HG03575 (cell line): ENCODE results near the gene DRAM2.
A peak's percentile ranks its signal among the peaks of the same experiment; 100 is the strongest.

Experiments
- ATAC-seq: cut with Tn5 transposase; IDR thresholded peaks from one replicate; pipeline ENCODE4 v1.9.1; 2021; ENCODE audit not compliant: unreplicated experiment, insufficient number of reproducible peaks, low FRiP score; ENCODE audit errors: extremely low read depth

DRAM2 gene

DNA sequence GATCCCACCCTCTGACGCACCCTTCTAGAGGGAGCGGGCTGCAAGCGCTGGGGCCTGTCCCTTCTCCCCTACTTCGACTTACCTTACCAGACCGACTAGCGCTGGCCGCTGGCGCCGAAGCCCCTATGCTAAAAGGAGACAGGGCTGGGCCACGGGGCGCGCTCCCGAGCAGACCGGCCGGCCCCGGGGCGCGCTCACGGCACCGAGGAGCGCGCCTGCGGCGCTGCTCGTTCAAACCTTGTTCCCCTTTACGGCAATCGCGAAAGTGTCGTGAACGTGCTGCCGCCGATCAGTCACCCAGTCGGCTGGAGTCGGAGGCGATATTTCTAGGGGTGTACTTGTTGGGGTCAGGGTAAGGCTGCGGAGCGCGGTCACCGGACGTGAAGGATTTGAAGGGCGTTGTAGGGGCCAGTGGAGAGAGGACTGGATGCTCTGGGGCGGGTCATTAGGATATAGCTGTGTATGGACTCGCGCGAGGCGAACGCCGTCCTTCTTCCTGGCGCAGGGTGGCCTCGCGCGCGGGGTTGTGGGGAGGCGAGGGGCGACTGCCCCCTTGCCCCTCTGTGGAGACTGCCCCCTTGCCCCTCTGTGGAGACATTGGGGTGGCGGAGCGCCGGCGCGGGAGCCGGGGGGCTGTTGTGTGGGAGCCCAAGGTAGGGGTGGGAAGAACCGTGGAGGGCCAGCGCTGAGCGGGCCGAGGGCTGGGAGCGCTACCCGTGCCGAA is at the start of gene DRAM2, which contains the start of gene CEPT1:
DRAM2 (minus strand) TSS at position 138 of the 724 bp plus-strand sequence. CDS start 8,539 bp downstream, outside the sequence.
CEPT1 (plus strand) TSS at position 268 of the 724 bp plus-strand sequence. CDS start 7,492 bp downstream, outside the sequence.
- peak; percentile 35 for ATAC-seq

DNA sequence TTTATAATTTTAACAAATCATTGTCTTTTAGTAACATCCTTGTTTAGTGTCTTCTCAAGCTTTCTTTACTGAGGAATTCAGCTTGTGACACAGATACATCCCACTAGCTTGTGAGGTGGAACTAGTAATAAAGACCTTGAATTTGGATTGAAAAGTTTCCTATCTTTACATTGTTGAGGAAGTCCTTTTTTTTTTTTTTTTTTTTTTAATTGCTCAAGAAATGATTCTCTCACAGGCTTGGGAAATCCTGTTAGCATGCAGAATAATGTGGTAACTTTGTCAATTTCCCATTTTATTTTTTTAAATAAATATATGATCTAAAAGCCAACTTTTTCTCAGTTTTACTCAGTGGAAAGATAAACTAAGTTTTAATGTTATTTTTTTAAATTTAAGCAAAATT is 44.8 kb upstream of the DRAM2 start:
- ATAC-seq, result no peak

DNA sequence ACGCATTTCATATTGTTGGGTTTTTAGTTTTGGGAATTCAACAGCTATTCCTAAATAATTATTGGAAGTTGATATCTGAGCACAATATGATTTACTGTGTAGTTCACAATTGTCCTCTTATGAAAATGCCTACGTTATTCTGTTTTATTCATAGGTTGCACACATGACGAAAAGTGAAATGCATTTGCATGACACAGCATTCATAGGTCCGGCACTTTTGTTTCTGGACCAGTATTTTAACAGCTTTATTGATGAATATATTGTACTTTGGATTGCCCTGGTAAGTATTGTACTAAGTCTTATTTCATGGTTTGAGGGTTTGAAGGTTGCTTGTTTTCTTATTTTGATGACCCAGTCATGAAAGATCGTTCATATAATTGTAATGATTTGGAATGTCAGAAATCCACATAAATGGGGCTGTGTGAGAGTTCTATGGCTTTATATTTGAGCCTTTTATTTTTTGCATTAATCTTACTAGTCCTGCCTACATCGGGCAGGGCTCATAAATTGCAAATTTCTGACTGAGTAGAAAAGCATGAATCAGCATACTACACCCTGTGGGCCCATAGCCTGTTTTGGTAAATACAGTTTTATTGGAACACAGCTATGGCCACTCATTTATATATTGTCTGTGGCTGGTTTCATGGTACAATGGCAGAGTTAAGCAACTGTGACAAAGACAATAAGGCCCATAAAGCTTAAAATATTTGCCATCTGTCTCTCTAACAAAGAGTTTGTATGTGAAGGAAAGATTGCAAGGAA is 43.6 kb upstream of the DRAM2 start:
- no peak for ATAC-seq

DNA sequence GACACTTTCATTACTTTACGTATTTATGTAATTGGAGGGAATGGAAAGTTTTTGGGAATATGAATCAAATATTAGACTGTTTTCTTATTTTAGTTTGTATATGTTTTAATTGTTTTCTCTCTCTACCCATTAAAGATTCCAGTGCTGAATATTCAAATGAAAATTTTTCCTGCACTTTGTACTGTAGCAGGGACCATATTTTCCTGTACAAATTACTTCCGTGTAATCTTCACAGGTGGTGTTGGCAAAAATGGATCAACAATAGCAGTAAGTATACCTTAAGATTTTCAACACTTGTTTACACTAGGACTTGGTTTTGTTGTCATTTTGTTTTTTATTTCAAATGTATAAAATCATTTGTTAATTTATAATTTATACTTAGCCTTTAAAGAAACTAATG is 42.2 kb upstream of the DRAM2 start:
- no peak for ATAC-seq

DNA sequence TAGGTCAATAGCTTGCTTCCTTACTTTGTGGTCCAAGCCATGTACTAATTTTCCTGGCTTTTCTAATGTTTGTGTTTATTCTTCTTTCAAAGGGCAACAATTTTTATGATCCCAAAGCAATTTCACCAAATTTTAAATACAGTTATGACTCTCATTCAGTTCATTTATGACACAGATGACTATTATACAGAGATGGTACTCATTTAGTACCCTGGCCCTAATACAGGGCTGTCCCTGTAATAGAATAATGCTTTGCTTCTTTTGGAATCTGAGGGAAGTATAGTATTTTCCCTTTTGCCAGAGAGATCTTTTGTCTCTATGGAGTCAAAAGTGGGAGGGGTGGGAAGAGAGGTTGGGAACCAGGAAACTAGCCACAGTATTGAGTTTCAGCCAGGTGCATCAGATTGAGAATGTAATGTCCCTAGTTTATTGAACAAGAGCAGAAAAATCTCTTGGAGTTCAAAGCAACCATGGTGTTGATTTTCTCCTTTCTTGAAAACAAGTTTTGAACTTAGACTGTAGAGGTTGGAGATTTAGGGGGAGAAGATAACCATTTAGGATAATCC is 40.2 kb upstream of the DRAM2 start:
- no peak for ATAC-seq

DNA sequence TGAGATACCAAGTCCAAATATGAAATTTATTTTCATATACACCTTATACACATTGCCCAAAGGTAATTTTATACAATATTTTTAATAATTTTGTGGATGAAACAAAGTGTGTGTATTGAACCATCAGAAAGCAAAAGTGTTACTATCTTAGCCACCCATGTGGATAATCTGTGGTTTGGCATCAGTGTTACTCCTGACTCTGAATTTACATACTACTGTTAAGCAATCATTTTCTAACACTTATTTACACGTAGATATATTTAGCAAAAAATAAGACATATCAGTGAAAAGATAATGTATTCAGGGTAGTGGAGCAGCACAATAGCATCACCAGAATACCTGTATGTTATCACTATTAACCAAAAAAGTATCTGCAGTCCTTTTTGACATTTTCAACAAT is 36.8 kb upstream of the DRAM2 start:
- no peak for ATAC-seq

DNA sequence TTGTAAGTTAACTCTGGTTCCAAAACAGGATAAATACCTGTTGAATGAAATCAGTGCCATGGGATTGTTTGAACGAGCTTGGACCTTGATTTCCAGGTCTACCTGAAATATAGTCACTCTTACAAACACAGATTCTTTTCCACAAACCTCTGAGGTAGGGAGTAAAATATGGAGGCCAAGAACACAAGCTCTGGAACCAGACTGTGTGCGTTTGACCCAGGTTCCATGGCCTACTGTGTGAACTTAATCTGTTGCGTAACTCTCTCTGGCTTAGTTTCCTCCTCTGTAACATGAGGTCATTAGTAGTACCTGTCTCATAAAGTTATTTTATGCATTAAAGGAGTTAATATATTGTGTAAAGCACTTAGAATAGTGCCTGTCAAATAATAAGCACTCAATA is 35.5 kb upstream of the DRAM2 start:
- ATAC-seq, result no peak

DNA sequence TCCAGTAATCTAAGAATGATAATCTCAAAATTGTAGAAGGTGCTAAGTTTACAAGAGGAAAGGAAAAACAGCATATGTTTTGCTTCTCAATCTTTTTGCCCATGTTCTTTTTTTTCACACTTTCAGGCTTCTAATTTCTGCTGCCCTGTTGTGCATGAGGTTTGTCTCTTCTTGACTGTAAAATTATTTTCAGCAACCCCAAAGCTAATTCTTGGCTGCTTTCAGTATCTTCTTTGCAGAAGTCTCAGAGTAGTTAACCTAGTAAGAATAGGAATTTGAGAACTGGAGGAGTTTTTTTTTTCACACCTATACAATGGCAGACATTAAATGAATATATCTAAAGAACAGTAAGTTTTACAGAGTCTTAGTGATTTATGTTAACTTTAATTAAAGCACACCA is 34.2 kb upstream of the DRAM2 start:
- ATAC-seq, result no peak

DNA sequence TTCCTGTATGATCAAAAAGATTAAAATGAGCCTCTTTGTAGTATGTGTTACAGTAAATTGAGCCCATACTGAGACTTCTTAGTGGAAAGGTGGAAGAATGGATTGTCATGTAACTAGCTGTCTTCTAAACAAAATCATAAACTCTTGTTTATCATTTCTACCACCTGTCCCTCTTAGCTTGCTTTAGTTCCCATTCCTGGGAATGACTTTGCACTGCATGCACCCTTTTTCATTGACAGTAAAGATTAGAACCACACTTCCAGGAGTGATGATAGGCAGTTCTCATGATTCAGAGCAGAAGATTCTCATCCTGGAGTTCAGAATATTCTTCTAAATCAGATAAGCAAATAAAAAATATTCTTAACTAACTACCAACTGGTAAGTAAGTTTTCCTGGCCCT is 32.6 kb upstream of the DRAM2 start:
- no peak for ATAC-seq

DNA sequence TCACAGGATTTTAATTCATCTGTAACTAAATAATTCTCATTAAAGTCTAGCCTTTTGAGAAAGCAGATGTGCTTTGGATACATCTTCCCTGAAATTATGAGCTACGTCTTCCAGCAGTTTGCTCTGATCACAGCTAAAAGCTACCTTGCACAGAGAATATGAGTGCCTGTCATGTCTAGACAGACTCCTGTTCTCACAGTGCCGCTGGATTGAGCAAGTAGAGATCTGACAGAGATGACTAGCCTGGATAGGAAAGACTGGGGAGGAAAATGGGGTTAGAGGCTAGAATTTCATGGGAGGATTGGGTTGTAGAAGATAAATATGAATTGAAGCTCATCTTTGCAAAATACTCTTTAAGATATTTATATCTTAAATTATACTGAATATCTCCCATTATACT is 24.3 kb upstream of the DRAM2 start:
- ATAC-seq, result no peak

DNA sequence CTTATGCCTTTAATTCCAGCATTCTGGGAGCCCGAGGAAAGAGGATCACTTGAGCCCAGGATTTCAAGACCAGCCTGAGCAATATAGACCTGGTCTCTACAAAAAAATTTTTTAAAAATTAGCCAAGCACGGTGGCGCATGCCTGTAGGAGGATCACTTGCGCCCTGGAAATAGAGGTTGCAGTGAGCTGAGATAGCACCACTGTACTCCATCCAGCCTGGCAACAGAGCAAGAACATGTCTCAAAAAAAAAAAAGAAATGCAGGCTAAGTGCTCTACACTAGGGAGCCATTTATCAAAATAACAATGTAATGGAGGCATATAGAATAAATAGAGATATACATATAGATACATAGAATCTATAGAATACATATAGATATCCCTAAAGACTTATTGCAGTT is 23.5 kb upstream of the DRAM2 start:
- no peak for ATAC-seq

DNA sequence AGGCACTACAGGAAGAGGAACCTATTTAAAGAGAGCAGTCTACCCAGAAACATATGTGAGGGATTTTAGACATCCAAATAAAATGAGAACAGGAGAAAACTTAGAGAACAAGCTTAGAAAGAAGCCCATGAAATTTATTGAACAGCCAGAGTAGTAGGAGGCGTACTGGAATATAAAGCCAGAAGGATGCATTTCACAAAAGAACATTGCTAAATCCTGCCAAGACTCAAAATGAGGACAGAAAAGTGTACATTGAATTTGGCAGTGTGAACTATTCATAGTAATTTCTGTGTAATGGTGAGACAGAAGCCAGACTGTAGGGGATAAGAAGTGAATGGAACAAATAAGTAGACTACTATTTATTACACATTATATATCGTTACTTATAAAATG is 22.6 kb upstream of the DRAM2 start:
- ATAC-seq, result no peak

DNA sequence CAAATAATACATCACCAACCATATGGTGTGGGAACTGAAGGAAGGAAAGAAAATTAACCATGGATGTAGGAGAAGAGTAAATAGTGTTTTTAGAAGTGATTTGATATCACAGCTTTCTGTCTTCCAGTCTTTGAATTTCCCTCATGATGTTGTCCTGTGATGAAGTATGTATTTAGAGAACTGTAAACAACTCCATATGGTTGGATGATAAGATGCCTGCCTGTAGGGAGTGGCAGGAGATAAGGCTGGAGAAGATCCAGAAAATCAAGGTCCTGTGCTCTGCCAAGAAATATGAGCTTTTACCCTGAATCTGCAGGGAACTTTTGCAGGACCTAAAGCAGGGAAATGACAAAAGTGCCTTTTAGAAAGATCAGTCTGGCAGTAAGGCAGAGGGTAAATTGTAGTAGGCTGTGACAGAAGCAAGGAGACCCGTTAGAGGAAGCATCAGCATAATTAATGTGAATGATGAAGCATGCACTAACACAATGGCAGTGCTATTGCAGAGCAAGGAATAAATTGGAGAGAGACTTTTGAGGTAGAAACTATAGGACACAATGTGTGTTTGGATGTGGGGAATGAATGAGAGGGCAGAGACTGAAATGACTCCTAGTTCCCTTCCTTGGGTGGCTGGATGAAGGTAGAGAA is 22.1 kb upstream of the DRAM2 start:
- ATAC-seq, result no peak

DNA sequence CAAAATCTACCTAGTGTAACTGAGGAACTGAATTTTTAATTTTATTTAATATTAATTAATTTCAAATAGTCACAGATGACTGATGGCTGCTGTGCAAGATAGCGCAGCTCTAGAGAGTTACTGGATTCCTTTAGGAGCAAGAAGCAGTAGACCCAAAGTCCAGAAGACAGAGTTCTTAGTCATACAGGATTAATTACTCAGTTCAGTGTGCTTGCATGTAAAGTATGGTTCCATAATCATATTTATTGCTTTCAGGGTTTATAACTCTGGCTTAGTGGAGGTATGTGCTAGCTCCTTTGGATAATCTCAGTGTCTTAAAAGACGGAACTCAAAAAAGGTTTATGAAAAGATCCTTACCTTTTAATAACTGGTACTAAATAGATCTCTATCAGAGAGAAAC is 17.5 kb upstream of the DRAM2 start:
- no peak for ATAC-seq

DNA sequence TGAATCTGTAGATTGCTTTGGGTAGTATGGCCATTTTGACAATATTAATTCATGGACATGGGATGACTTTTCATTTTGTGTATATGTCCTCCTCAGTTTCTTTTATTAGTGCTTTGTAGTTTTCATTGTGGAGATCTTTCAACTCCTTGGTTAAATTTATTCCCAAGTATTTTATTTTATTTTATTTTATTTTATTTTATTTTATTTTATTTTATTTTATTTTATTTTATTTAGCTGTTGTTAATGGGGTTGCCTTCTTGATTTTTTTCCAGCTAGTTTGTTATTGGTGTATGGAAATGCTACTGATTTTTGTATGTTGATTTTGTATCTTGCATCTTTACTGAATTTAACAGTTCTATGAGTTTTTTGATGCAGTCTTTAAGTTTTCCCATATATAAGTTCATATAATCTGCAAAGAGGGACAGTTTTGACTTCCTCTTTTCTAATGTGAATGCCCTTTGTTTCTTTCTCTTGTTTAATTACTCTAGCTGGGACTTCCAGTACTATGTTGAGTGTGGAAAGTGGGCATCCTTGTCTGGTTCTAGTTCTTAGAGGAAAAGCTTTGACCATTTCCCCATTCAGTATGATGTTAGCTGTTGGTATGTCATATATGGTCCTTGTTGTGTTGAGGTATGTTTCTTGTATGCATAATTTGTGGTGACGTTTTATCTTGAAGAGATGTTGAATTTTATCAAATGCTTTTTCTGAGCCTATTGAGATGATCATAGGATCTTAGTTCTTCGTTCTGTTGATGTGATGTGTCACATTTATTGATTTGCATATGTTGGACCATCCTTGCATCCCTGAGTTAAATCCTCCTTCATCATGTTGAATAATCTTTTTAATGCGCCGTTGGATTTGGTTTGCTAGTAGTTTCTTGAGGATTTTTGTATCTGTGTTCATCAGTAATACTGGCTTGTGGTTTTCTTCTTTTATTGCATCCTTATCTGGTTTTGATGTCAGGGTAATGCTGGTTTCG is 14.4 kb upstream of the DRAM2 start:
- ATAC-seq, result no peak

DNA sequence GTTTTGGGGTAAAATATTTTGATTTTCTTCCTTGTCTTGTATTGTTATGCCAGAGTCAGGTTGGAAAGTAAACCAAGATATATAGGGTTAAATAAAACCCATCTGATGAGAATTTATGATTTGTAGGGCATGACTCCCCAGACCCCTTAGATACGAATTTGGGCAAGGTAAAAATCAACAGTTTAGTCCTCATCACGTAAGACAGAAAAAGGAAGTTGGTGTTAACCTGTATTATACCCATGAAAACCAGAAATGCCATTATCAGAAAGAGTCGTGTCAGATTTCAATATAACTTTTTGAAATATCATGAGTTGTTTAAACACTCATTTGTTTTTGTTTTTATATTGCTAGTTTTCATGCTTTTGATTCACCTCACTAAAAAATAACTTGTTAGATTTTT is 11.9 kb upstream of the DRAM2 start:
- ATAC-seq, result no peak

DNA sequence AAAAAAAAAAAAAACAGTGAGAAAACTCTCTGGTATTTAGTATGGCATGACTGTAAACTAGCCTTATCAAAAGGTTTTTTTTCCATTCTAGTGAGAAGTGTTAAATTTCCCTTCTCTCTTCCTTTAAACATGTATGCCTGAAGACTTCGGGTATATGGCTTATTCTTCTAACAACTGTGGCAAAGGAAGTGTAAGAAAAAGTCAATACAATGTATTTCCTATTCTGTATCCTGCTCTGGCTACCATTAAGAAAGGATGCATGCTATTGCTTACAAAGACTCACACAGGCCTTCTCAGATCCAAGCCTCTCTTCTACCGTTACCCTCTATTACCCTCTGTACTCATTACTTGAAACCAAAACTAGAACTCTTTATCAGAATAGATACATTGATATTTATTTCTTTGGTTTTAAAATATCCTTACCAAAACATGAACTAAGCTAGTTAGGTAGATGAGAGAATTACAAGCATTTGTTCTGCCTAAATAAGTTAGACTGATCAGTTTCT is 8.5 kb upstream of the DRAM2 start:
- peak; percentile 43 for ATAC-seq

DNA sequence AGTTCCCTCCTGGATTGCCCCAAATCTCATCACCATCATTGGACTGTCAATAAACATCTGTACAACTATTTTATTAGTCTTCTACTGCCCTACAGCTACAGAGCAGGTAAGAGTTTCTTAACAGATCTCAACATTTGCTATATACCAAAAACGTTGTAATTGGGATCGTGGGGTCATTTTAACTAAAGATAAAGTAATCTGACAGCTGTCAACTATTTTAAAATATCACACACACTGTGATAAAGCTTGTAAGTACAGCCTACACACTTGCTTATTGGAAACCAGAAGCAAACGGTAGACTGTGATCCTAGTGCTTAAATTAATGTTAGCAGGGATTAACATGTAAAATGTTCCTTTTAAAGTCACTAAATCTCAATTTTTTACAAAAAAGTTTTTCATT is 8.1 kb upstream of the DRAM2 start:
- ATAC-seq, result no peak
